OCI-LY7 (cell line): ENCODE data around the gene PCNX2. TPM values are rescaled to one million over a fixed set of nuclear protein-coding genes. Genes with fewer than 3 reads are reported as not detected.

Source experiments
- BruUV-seq: library from RNA; stranded (reverse); fragments of 400-500 nt; replicated peaks from 2 replicates; lab custom pipeline; 2021; lab: Mats Ljungman, UMichigan
- CTCF ChIA-PET: fragments of 300-600 bp; sonication (Branson Sonifier 250); formaldehyde crosslinking; loops from one replicate; lab custom pipeline; 2022; ENCODE audit warnings: antibody characterized with exemption; ENCODE audit not compliant: unreplicated experiment; lab: Charles Lee
- POLR2A ChIA-PET: fragments of 300-600 bp; sonication (Branson Sonifier 250); formaldehyde crosslinking; loops from one replicate; lab custom pipeline; 2022; ENCODE audit warnings: antibody characterized with exemption; lab: Charles Lee
- DNase-seq: peaks from one replicate; pipeline ENCODE4 v3.0.0-alpha.2; 2015; ENCODE audit warnings: low spot score
- H2AFZ ChIP-seq: fragments of 200-600 bp; sonication (generic), shearing (Covaris generic); 2 replicates; pipeline ENCODE4 v1.6.1; 2014; ENCODE audit warnings: mild to moderate bottlenecking, antibody characterized with exemption, low read length, moderate library complexity
- H3K27ac ChIP-seq: fragments of 200-600 bp; sonication (generic); 2 replicates; pipeline ENCODE4 v1.5.1; 2014; ENCODE audit warnings: mixed run types, low read depth, mild to moderate bottlenecking, moderate library complexity, low read length, inconsistent platforms; ENCODE audit not compliant: poor library complexity, severe bottlenecking
- H3K36me3 ChIP-seq: fragments of 200-600 bp; sonication (generic); 2 replicates; pipeline ENCODE4 v1.6.1; 2014; ENCODE audit warnings: mild to moderate bottlenecking, antibody characterized with exemption, low read length, moderate library complexity, mixed read lengths; ENCODE audit not compliant: insufficient read depth
- H3K4me1 ChIP-seq: fragments of 200-600 bp; sonication (generic); 2 replicates; pipeline ENCODE4 v1.5.1; 2014; ENCODE audit warnings: mild to moderate bottlenecking, low read length; ENCODE audit not compliant: insufficient read depth, poor library complexity, severe bottlenecking
- H3K4me2 ChIP-seq: fragments of 200-600 bp; sonication (generic); 2 replicates; pipeline ENCODE4 v1.6.1; 2014; ENCODE audit warnings: mild to moderate bottlenecking, low read length
- H3K4me3 ChIP-seq: fragments of 200-600 bp; sonication (generic); 2 replicates; pipeline ENCODE4 v1.5.1; 2014; ENCODE audit warnings: mild to moderate bottlenecking, low read depth, low read length; ENCODE audit not compliant: poor library complexity, severe bottlenecking
- H3K79me2 ChIP-seq: fragments of 200-600 bp; sonication (generic); 2 replicates; pipeline ENCODE4 v1.6.1; 2016; ENCODE audit warnings: low read depth, mild to moderate bottlenecking, low read length, moderate library complexity, mixed read lengths; ENCODE audit not compliant: insufficient read depth
- H3K9me2 ChIP-seq: fragments of 200-600 bp; sonication (generic); 2 replicates; pipeline ENCODE4 v1.6.1; 2016; ENCODE audit warnings: mild to moderate bottlenecking, low read length, mixed read lengths; ENCODE audit not compliant: insufficient read depth
- H3K9me3 ChIP-seq: fragments of 200-600 bp; sonication (generic); 2 replicates; pipeline ENCODE4 v1.6.1; 2014; ENCODE audit warnings: mild to moderate bottlenecking, mixed run types, low read length, mixed read lengths
- H4K20me1 ChIP-seq: fragments of 200-600 bp; sonication (generic); 2 replicates; pipeline ENCODE4 v1.6.1; 2014; ENCODE audit warnings: mild to moderate bottlenecking, antibody characterized with exemption, low read length, moderate library complexity, mixed read lengths; ENCODE audit not compliant: insufficient read depth
- EZH2phosphoT487 ChIP-seq: fragments of 200-600 bp; sonication (generic); IDR thresholded peaks from 2 replicates; pipeline ENCODE4 v1.6.1; 2018; ENCODE audit warnings: low read depth, borderline replicate concordance, mild to moderate bottlenecking, mixed run types, antibody characterized with exemption, low read length, moderate library complexity, mixed read lengths
- intact Hi-C: fragments of 100-400 bp; cut with micrococcal nuclease; formaldehyde crosslinking; loops from one replicate; pipeline ENCODE4 v1.10.0; 2022; ENCODE audit not compliant: unreplicated experiment
- total RNA-seq, 2 experiments: library from RNA; depleted of rRNA in 1 of 2; stranded (reverse); fragments of >200 nt in 1 of 2; shearing (Covaris generic) in 1 of 2; gene quantifications; 2 replicates each; pipeline ENCODE4 v1.2.3, GENCODE V29; 2014 to 2022
- TF ChIP-seq, protein P1 (sequence below): fragments of 200-600 bp; sonication (generic); conservative IDR thresholded peaks from 2 replicates; pipeline ENCODE4 v1.5.1; 2014; ENCODE audit warnings: mild to moderate bottlenecking, antibody characterized with exemption, low read length, moderate library complexity, mixed read lengths

The PCNX2 gene
- total RNA-seq, 2 experiments from 2014 or later, result 17.1 to 26.9 TPM

DNA sequence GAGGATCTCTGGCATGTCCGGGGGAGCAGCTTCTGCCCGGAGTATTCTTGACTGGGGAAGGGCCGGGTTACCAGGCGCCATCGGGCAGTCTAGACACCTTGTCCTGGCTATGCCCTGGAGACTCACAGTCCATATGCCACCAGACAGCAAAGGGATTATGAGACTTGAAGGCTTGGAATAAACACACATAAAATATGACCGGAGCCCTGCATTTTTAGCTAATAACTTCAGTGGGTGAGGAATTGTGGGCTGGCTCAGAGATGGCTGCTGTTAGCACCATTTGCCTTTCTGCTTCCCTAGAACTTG lies 329.7 kb downstream of the PCNX2 start:
- POLR2A ChIA-PET, result interaction anchor here (0.6 to 0.8 kb wide), 3 partner anchors 10 to 1978 kb away, joined by 3 read pairs; no protein-coding TSS in a partner anchor
- H2AFZ ChIP-seq, result no peak overlapping the region

DNA sequence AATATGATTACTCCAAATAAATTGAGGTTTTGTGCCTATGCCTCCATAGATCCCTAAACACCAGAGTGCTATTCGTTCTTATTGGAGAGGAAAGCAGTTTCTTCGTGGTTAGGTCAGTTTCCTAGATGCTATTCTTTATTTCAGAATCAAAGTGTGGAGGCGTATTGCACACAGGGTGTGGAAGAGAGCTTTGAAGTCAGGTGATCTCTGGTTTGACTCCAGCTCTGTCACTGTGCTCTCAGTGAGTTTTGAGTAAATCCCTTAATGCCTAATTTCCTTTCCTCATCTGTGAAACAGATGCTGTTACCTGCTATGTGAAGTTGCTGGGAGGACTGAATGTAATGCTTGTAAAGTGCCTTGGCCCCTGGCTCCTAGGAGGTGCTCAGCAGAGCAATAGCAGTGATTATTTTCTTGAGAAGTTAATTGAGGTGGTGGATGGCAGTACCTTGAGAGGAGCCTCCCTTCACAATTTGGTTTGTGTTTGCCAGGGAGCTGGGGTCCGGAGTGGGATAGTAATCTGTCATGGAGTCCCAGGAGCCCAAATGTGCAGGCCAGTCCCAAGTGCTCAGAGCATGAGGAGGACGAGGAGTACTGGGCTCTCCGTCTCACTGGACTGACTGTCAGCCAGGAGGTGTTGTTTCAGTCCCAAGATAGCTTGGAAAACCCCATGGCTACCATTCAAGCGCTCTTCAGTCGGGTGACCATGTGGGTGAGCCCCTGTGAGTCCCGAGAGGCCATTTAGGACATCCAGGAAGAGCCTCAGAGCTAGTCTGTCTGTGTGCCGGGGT lies 330.2 kb downstream of the PCNX2 start:
- Histone ChIP-seq H3K4me2 (no peak overlapping the region), H3K36me3 (peaks cover 30% of the 10 kb centered on the region; the same call in 1 of the 2 replicates), H3K4me1 (no peaks in the 10 kb centered on the region), H3K9me3 (no peaks in the 10 kb centered on the region), H3K4me3 (no peak overlapping the region), H2AFZ (no peak overlapping the region), H3K79me2 (no peaks in the 10 kb centered on the region), H3K9me2 (no peaks in the 10 kb centered on the region), H3K27ac (no peak overlapping the region), H4K20me1 (no peaks in the 10 kb centered on the region)
- DNase-seq, result no peak
- CTCF ChIA-PET, result no interaction called here
- POLR2A ChIA-PET, result interaction anchor here (0.8 kb wide), 1 partner anchor 9 kb away, joined by 3 read pairs; no protein-coding TSS in a partner anchor
- intact Hi-C loops, result no loop called here
- BruUV-seq, result no TSS peak
- no peak for TF ChIP-seq EZH2phosphoT487
- TF ChIP-seq, protein P1, sequence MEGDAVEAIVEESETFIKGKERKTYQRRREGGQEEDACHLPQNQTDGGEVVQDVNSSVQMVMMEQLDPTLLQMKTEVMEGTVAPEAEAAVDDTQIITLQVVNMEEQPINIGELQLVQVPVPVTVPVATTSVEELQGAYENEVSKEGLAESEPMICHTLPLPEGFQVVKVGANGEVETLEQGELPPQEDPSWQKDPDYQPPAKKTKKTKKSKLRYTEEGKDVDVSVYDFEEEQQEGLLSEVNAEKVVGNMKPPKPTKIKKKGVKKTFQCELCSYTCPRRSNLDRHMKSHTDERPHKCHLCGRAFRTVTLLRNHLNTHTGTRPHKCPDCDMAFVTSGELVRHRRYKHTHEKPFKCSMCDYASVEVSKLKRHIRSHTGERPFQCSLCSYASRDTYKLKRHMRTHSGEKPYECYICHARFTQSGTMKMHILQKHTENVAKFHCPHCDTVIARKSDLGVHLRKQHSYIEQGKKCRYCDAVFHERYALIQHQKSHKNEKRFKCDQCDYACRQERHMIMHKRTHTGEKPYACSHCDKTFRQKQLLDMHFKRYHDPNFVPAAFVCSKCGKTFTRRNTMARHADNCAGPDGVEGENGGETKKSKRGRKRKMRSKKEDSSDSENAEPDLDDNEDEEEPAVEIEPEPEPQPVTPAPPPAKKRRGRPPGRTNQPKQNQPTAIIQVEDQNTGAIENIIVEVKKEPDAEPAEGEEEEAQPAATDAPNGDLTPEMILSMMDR, result no peak

More for the DNA sequence above, 329.7 kb downstream of the PCNX2 start:
- intact Hi-C loops, result no loop called here
- Histone ChIP-seq H3K4me2 (no peak overlapping the region), H3K27ac (no peak overlapping the region), H3K4me1 (no peaks in the 10 kb centered on the region), H3K9me3 (no peaks in the 10 kb centered on the region), H3K4me3 (no peak overlapping the region), H3K9me2 (no peaks in the 10 kb centered on the region), H3K36me3 (peaks cover 33% of the 10 kb centered on the region), H4K20me1 (no peaks in the 10 kb centered on the region), H3K79me2 (no peaks in the 10 kb centered on the region)
- CTCF ChIA-PET, result no interaction called here
- no TSS peak for BruUV-seq
- TF ChIP-seq EZH2phosphoT487, result no peak
- TF ChIP-seq, protein P1, result no peak
- DNase-seq, result no peak

DNA sequence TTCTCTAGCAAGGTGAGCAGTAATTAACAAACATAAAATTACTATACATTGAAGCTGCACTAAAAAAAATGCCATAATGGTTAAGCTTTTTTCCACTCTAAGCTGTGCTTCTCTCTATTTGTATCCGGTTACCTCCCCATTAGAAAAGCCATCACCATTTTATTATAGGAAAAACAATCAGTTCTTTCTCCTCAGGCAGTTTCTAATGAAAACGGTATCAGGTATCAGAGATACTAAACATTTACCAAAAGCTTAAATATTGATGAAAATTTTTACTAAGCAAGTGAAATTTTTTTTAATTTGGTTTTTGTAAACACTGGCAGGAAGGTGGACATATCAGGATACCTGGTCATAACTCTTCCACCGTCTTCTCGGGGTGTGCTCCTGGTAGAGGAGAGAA lies 330.9 kb downstream of the PCNX2 start:
- H3K27ac ChIP-seq, result no peak overlapping the region
- peaks cover 23% of the 10 kb centered on the region for H3K36me3 ChIP-seq
- H4K20me1 ChIP-seq, result no peaks in the 10 kb centered on the region
- no peaks in the 10 kb centered on the region for H3K79me2 ChIP-seq
- no peak overlapping the region for H3K4me2 ChIP-seq
- DNase-seq, result no peak
- no peak overlapping the region for H3K4me3 ChIP-seq
- BruUV-seq, result no TSS peak
- no peaks in the 10 kb centered on the region for H3K9me3 ChIP-seq
- H2AFZ ChIP-seq, result no peak overlapping the region
- H3K9me2 ChIP-seq, result no peaks in the 10 kb centered on the region
- no peak for TF ChIP-seq EZH2phosphoT487
- TF ChIP-seq, protein P1, result no peak
- POLR2A ChIA-PET, result interaction anchor here (0.6 to 1.3 kb wide), 2 partner anchors 13 to 1041 kb away, joined by 3 to 6 read pairs; no protein-coding TSS in a partner anchor
- CTCF ChIA-PET, result no interaction called here
- no peaks in the 10 kb centered on the region for H3K4me1 ChIP-seq
- intact Hi-C loops, result no loop called here
